GM12873 (cell line): ENCODE measurements around the gene AKNA.

Source experiments
- CTCF ChIP-seq: IDR thresholded peaks from 2 replicates; pipeline ENCODE4 v1.5.1; 2012; ENCODE audit warnings: low read depth, mild to moderate bottlenecking, moderate library complexity, low read length, control low read depth; ENCODE audit not compliant: insufficient read depth; ENCODE audit errors: missing control alignments

The AKNA gene

GRCh38 chr9:114416906-114417305 is 29.1 kb upstream of the AKNA start:
- TF ChIP-seq CTCF, result no peak

- TF ChIP-seq CTCF, result no peak
Observed at GRCh38 chr9:114416290-114416689, 28.5 kb upstream of the AKNA start.

- no peak for TF ChIP-seq CTCF
Observed at GRCh38 chr9:114414346-114414745, 26.6 kb upstream of the AKNA start.

GRCh38 chr9:114413861-114414301 is 26.1 kb upstream of the AKNA start:
- TF ChIP-seq CTCF, result no peak

GRCh38 chr9:114412048-114412683 is 24.4 kb upstream of the AKNA start:
- no peak for TF ChIP-seq CTCF

GRCh38 chr9:114411452-114411851 is 23.7 kb upstream of the AKNA start:
- no peak for TF ChIP-seq CTCF

- no peak for TF ChIP-seq CTCF
Observed at GRCh38 chr9:114410910-114411309, 23.1 kb upstream of the AKNA start.
